Measurements from ENCODE around the gene KAZN.

Gene KAZN

GRCh38 chr1:15046487-15047165, 448.1 kb downstream of the KAZN start:
- peak; percentile 79 for DNase-seq

- DNase-seq = no peak
Measured at GRCh38 chr1:15047237-15047636, 448.8 kb downstream of the KAZN start.

GRCh38 chr1:15048437-15048980, 450.0 kb downstream of the KAZN start:
- no peak for DNase-seq

GRCh38 chr1:15049067-15049466, 450.6 kb downstream of the KAZN start:
- no peak for DNase-seq

GRCh38 chr1:15051882-15052528, 453.5 kb downstream of the KAZN start:
- no peak for DNase-seq

GRCh38 chr1:15053153-15053552, 454.7 kb downstream of the KAZN start:
- no peak for DNase-seq

- DNase-seq = no peak
Measured at GRCh38 chr1:15055736-15056415, 457.4 kb downstream of the KAZN start.

- no peak for DNase-seq
Measured at GRCh38 chr1:15056515-15057285, 458.2 kb downstream of the KAZN start.

- no peak for DNase-seq
Measured at GRCh38 chr1:15057834-15058233, 459.3 kb downstream of the KAZN start.

- DNase-seq = no peak
Measured at GRCh38 chr1:15058261-15058660, 459.8 kb downstream of the KAZN start.

- no peak for DNase-seq
Measured at GRCh38 chr1:15060104-15060503, 461.6 kb downstream of the KAZN start.

- DNase-seq = no peak
Measured at GRCh38 chr1:15062479-15063099, 464.1 kb downstream of the KAZN start.

GRCh38 chr1:15063346-15063745, 464.9 kb downstream of the KAZN start:
- no peak for DNase-seq

- DNase-seq = no peak
Measured at GRCh38 chr1:15063783-15064182, 465.3 kb downstream of the KAZN start.

- no peak for DNase-seq
Measured at GRCh38 chr1:15064217-15064929, 465.9 kb downstream of the KAZN start.

- no peak for DNase-seq
Measured at GRCh38 chr1:15065291-15065690, 466.8 kb downstream of the KAZN start.

- no peak for DNase-seq
Measured at GRCh38 chr1:15065736-15066135, 467.3 kb downstream of the KAZN start.

GRCh38 chr1:15066191-15066590, 467.7 kb downstream of the KAZN start:
- DNase-seq = no peak

GRCh38 chr1:15067148-15067547, 468.7 kb downstream of the KAZN start:
- DNase-seq = no peak

GRCh38 chr1:15068152-15068551, 469.7 kb downstream of the KAZN start:
- DNase-seq = no peak

- no peak for DNase-seq
Measured at GRCh38 chr1:15068997-15069396, 470.5 kb downstream of the KAZN start.

GRCh38 chr1:15070145-15070748, 471.8 kb downstream of the KAZN start:
- DNase-seq = no peak
